Mesothelial cell of epicardium (in vitro differentiated cells): ENCODE measurements around the gene EPN1. TPM values are rescaled to one million over a fixed set of nuclear protein-coding genes. Genes with fewer than 3 reads are reported as not detected.
A peak's percentile ranks its signal among the peaks of the same experiment; 100 is the strongest.

Experiments used
- DNase-seq, 2 experiments: peaks; one replicate each; pipeline ENCODE4 v3.0.0; 2021; ENCODE audit warnings: low spot score in 2 of 2; ENCODE audit not compliant: unreplicated experiment in 2 of 2
- H3K27ac Mint-ChIP-seq: 2 replicates; pipeline ENCODE4 v1.8.0; 2021; ENCODE audit warnings: mixed read lengths
- H3K27me3 Mint-ChIP-seq: 2 replicates; pipeline ENCODE4 v1.8.0; 2021; ENCODE audit warnings: low read depth, mixed read lengths
- H3K36me3 Mint-ChIP-seq: 2 replicates; pipeline ENCODE4 v1.8.0; 2021; ENCODE audit warnings: mixed read lengths
- H3K4me1 Mint-ChIP-seq: 2 replicates; pipeline ENCODE4 v1.8.0; 2021; ENCODE audit warnings: mixed read lengths
- H3K4me3 Mint-ChIP-seq: 2 replicates; pipeline ENCODE4 v1.8.0; 2021; ENCODE audit warnings: mild to moderate bottlenecking, moderate library complexity, mixed read lengths
- H3K9me3 Mint-ChIP-seq: 2 replicates; pipeline ENCODE4 v1.8.0; 2021; ENCODE audit warnings: mixed read lengths
- CTCF ChIP-seq: fragments of 200-600 bp; sonication (generic); IDR thresholded peaks from one replicate; pipeline ENCODE4 v1.5.0; 2021; ENCODE audit warnings: antibody characterized with exemption; ENCODE audit not compliant: unreplicated experiment
- total RNA-seq: library from RNA; stranded (reverse); gene quantifications from 3 replicates; pipeline ENCODE4 v1.2.1, GENCODE V29; 2021

The EPN1 gene
- total RNA-seq, 1 donor from 2014 or later, result 99.6 TPM

DNA sequence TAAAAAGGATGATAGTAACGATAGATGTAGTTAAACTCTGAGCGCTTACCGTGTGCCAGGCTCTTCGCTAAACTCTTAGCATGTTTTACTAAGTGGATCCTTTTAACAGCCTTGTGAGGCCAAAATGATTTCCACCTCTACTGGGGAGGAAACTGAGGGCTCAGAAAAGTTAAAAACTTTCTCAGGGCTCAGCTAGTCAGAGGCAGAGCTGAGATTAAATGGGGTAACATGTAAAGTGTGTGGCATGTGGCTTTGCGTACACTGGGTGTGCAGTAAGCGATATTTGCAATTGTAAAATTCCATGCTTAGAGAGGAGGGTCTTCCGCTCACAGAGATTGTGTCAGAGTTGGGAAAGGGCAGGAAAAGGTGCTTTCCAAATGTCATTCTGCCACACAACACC is 18.5 kb upstream of the EPN1 start:
- H3K4me3 Mint-ChIP-seq, result peak overlapping the region; percentile 95
- TF ChIP-seq CTCF, result no peak
- H3K4me1 Mint-ChIP-seq, result peaks cover 30% of the 10 kb centered on the region
- H3K9me3 Mint-ChIP-seq, result no peaks in the 10 kb centered on the region
- no peak for DNase-seq
- peak overlapping the region; percentile 97 for H3K27ac Mint-ChIP-seq
- peaks cover 4% of the 10 kb centered on the region for H3K36me3 Mint-ChIP-seq
- H3K27me3 Mint-ChIP-seq, result no peaks in the 10 kb centered on the region

DNA sequence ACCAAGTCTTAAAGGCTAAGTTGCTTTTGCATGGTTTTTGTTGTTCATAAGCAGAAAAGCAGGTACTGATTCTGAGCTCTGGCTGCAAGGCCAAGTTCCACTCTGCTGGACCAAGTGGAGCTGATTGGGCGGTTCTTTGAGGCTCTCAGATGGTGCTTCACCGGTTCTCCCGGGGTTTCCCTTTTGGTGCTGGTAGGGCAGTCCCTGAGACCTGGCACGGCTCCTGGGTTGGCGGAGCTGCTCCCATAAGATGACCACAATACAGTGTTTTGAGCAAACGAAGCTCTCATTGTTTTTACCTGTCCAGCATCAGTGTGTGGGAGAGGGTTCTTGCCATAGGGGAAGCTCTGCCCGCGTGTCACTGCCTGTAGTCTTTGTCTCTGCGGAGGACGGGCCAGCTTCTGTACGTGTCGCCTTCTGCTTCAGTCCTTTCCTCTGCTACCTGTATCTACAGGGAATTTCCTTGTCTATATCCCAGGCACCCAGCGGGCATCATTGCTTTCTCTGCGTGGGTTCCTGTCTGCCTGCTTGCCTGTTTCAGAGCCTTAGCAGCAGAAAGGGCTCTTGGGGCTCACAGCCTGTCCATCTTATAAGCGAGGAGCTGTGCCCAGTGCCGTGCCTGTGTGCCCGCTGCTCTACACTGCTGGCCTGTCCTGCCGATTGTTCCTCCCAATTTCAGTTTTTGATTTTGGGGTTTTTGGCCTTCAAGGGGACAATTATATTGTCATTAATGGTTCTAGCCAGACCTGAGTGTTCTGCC is 17.9 kb upstream of the EPN1 start:
- Mint-ChIP-seq H3K9me3 (no peaks in the 10 kb centered on the region), H3K27me3 (no peaks in the 10 kb centered on the region), H3K27ac (peak overlapping the region; percentile 50), H3K36me3 (peaks cover 7% of the 10 kb centered on the region), H3K4me3 (peak overlapping the region; percentile 95), H3K4me1 (peaks cover 32% of the 10 kb centered on the region)
- no peak for DNase-seq
- no peak for TF ChIP-seq CTCF

DNA sequence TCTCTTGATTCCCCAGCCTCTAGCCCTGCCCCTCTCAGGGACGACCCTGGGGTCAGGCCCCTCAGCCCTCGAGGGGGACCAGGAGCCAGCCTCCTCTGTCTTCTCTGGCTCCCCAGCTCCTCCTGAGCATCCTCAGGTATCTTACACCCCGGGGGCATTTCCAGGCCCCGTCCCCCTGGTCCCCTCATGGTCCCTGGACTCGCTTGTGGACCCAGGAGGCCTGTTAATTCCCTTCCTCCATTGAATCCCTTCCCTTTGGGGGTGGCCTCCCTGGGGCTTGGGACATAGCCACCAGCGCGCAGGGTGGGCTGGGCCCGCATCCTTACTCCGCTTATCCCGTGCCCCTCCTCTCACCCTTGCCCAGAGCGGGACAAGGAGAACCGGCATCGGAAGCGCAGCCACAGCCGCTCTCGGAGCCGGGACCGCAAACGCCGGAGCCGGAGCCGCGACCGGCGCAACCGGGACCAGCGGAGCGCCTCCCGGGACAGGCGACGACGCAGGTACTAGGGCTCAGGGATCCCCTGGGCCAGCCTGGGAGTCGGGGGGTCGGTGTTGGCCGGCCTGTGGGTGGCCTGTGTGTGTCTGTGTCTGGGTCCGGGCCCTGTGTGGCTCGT is 16.1 kb upstream of the EPN1 start:
- Mint-ChIP-seq H3K4me1 (peaks cover 32% of the 10 kb centered on the region), H3K4me3 (no peak overlapping the region), H3K9me3 (no peaks in the 10 kb centered on the region), H3K27me3 (no peaks in the 10 kb centered on the region), H3K27ac (no peak overlapping the region), H3K36me3 (peaks cover 18% of the 10 kb centered on the region)
- no peak for DNase-seq
- no peak for TF ChIP-seq CTCF

- no peak overlapping the region for H3K4me3 Mint-ChIP-seq
- H3K9me3 Mint-ChIP-seq, result no peaks in the 10 kb centered on the region
- no peak overlapping the region for H3K27ac Mint-ChIP-seq
- no peak for DNase-seq
- no peaks in the 10 kb centered on the region for H3K27me3 Mint-ChIP-seq
- TF ChIP-seq CTCF, result no peak
- peaks cover 32% of the 10 kb centered on the region for H3K4me1 Mint-ChIP-seq
- peaks cover 20% of the 10 kb centered on the region for H3K36me3 Mint-ChIP-seq
These were observed 15.2 kb upstream of the EPN1 start for GRCh38 chr19:55659822-55660221.

GRCh38 chr19:55660404-55660803 is 14.6 kb upstream of the EPN1 start:
- no peak for TF ChIP-seq CTCF
- peaks cover 32% of the 10 kb centered on the region for H3K4me1 Mint-ChIP-seq
- peaks cover 20% of the 10 kb centered on the region for H3K36me3 Mint-ChIP-seq
- no peaks in the 10 kb centered on the region for H3K9me3 Mint-ChIP-seq
- H3K4me3 Mint-ChIP-seq, result no peak overlapping the region
- H3K27ac Mint-ChIP-seq, result no peak overlapping the region
- no peaks in the 10 kb centered on the region for H3K27me3 Mint-ChIP-seq
- no peak for DNase-seq
